IPS-NIHi11 (cell line): ENCODE results near the gene SLC28A1.

Experiments
- DNase-seq: peaks from one replicate; pipeline ENCODE4 v3.0.0; 2012; ENCODE audit warnings: mixed read lengths, low spot score

Gene SLC28A1

GRCh38 chr15:84940399-84940798 is 55.9 kb downstream of the SLC28A1 start:
- DNase-seq: no peak

DNA sequence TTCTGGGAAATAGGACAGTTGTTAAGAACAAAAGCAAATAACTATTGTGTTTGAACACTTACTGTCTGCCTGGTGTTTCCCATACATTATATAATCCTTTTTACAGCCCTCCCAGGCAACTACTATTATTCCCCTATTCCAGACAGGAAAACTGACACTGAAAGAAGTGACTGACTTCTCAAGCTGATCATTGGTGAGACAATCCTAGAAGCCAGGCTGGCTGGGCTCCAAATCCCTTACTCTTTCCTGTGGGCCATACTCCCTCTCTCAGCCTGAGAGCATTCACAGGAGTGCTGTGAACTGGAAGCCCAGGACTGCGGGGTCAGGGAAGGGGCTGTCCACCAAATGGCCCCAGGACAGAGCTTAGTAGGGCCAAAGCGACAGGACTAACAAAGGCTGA is 58.0 kb downstream of the SLC28A1 start:
- DNase-seq: no peak

- no peak for DNase-seq
Measured at GRCh38 chr15:84944311-84944710, 59.8 kb downstream of the SLC28A1 start.

- DNase-seq: no peak
Measured at GRCh38 chr15:84944861-84945260, 60.4 kb downstream of the SLC28A1 start.

DNA sequence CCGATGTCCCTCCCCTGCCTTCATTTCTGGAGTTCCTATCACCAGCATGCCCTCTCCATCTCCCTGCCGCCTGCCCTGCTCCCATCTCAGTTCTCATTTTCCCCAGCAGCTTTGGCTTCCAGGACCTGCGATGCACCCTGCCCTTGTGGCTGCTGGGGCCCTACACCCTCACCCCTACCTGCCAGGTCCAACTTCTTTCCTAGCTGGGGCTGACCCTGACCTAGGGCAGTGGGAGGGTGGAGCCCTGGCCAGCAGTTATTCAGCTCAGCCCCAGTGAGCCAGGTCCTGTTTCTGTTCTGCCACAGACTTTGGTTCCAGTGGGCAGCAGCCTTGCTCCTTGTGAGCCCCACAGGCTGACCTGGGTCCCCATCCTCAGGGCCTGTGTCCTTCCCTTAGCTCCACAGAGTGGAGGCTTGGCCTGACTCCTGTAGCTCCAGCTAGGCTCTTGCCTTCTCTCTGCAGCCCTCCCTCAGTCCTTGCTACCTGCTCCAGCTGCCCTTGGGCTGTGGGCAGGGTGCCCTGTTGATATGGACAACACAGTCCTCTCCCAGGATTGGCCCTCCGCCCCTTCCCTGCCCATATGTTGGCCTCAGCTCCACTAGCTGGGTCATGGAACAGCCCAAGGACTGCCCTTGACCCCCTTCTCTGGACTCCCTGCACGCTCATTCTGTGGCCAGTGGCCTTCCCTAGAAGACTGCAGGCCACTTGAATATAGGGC is 62.5 kb downstream of the SLC28A1 start:
- no peak for DNase-seq

DNA sequence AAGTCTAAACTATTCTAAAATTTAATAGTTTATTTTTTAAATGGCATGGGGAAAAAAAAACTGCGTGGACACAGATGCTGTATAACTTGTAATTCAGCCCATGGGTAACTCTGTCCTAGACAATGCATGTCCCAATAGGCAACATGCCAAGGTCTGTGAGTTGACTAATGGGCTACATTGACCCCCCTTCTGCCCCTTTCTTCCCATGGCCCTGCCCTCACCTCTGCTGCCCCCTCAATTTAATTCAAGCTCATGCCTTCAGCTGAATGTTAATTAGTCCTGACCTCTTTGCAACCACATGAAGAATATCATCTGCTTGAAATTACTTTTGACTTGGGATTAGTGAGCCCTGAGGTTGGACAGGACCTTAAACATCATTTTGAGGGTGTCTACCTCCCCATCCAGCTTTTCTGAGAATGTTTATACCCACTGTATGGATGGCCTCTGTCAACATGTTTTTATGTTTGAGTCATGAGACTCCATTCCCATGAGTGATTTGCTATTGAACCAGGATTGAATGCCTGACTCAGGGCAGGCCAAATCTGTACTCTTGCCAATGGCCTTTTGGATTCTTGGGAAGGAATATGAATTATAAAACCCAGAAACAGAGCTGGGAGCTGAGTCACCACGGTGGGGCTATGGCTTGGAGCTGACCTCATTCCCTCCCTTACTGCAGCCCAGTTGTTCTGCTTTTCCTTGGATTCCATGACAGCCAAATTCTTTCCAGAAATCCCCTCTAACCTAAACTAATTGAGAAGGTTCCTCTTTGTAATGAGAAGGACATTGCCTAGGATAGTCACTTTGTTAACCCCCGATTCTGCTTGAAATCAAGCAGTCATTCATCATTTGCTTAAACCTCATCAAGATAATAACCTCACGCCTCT is 63.7 kb downstream of the SLC28A1 start:
- DNase-seq: no peak

- no peak for DNase-seq
Measured at GRCh38 chr15:84949043-84949442, 64.6 kb downstream of the SLC28A1 start.

DNA sequence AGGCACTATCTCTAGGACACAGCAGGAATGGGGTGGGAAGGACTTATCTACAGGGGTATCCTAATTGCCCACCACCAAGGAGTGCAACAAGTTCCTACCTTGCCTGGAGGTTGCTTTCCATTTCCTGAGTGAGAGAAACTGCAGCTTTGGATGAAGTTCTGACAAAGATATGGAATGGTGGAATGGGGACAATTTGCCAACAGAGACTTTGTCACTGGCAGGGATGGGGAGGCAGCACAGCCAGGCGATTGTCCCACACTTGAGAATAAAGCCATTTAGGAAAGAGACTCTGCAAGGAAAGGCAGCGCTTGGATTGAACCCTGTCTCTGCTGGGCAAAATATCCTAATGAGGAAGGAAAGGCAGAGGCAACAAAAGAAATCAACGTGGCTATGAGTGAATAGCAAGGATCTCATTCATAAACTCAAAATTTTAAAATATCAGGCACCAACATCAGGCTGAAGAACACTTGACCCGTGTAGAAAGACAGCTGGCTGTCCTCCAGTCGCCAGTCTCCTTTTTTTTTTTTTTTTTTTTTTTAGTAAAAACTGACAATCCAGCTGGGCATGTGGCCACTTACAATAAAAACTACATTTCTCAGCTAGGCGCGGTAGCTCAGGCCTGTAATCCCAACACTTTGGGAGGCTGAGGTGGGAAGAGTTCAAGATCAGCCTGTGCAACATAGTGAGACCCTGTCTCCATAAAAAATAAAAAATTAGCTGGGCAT is 65.5 kb downstream of the SLC28A1 start:
- no peak for DNase-seq

- DNase-seq: no peak
Measured at GRCh38 chr15:84950570-84951111, 66.2 kb downstream of the SLC28A1 start.

- DNase-seq: no peak
Measured at GRCh38 chr15:84951736-84952135, 67.3 kb downstream of the SLC28A1 start.

DNA sequence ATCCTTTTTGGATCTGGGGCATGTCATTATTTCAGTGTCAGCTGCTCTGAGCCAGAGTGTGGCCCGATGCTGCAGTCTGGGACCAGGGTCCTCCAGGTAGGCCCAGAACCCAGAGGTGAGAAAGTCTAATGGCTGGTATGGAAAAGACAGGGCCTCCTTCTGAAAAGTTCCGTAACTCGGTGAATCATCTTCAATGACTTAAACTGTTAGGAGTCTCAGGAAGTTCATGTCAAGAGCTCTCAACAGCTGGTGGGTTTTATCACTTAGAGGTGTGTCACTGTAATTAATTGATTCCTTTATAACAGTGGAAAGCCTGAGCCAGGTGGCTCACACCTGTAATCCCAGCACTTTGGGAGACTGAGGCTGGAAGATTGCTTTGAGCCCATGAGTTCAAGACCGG is 68.7 kb downstream of the SLC28A1 start:
- DNase-seq: no peak

- DNase-seq: no peak
Measured at GRCh38 chr15:84953726-84954125, 69.3 kb downstream of the SLC28A1 start.

GRCh38 chr15:84955089-84955848 is 70.8 kb downstream of the SLC28A1 start:
- DNase-seq: peak; percentile 70

DNA sequence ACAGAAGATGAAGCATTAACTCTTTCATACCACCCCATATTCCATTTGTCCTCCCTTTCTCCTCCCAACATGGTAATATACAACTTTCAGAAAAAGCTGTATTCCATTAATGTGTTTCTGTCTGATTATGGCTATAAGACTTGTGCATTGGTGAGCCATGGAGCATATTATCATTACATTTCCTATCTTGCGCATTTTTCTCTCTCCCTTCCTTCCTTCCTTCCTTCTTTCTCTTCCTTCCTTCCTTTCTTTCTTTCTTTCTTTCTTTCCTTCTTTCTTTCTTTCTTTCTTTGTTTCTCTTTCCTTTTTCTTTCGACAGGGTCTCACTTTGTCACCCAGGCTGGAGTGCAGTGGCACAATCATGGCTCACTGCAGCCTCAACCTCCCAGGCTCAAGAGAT is 71.7 kb downstream of the SLC28A1 start:
- DNase-seq: no peak

DNA sequence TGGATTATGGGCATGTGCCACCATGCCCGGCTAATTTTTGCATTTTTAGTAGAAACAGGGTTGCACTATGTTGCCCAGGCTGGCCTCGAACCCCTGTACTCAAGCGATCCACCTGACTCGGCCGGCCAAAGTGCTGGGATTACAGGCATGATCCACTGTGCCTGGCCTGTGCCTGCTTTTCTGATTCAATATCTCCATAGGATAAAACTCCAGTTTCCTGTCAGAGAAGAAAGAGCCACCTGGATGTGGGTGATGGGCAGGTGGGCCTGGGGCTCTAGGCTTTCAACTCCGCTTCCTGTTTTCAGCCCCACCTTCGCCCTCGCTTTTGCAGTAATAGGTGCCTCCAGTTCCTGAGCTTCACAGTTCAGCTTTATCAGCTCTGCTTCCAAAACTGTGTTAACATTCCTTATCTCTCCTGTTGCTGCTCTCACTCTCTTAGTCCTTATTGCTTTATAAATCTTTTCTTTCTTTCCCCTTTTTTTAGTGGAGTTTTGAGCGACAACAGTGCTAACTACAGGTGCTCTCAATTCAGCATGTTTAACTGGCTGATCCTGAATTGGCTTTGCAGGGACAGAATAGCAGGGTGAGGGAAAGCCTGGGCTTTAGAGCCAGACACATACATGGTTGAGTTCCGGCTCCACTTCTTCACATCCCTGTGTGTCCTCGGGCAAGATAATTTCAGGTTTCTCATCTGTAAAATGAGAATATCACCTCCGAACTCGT is 76.1 kb downstream of the SLC28A1 start:
- DNase-seq: peak; percentile 37

- no peak for DNase-seq
Measured at GRCh38 chr15:84961114-84961452, 76.6 kb downstream of the SLC28A1 start.

DNA sequence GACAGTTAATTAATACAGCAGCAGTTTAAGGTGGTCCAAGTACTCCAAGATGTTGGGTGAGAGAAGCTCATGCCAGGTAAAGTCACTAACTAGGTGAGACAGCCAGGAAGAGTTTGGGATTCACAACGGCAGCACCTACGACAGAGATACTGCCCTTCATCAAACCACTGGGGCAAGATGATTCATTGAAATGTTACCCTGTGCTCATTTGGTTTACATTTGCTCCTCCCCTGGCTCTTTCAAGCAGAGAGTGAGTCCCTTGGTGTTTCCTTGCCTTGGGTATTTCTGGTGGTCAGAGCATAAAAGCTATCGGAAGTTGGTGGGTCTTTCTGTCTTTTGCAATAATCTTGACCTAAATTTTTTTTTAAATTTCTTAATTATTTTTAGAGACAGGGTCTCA is 77.2 kb downstream of the SLC28A1 start:
- no peak for DNase-seq

GRCh38 chr15:84962955-84963354 is 78.5 kb downstream of the SLC28A1 start:
- DNase-seq: peak; percentile 36

GRCh38 chr15:84967380-84967779 is 82.9 kb downstream of the SLC28A1 start:
- no peak for DNase-seq

- no peak for DNase-seq
Measured at GRCh38 chr15:84968301-84968700, 83.8 kb downstream of the SLC28A1 start.

GRCh38 chr15:84969257-84969656 is 84.8 kb downstream of the SLC28A1 start:
- DNase-seq: no peak
